GM23338 (cell line): ENCODE measurements around the gene THSD4. TPM values are rescaled to one million over a fixed set of nuclear protein-coding genes. Genes with fewer than 3 reads are reported as not detected.

Experiments used
- ATAC-seq: fragments of 200-7000 bp; cut with Tn5 transposase; 3 replicates; pipeline ENCODE4 v1.9.1; 2020
- DNase-seq: peaks from one replicate; pipeline ENCODE4 v3.0.0-alpha.2; 2015; ENCODE audit warnings: low spot score
- H2AFZ ChIP-seq: fragments of 200-600 bp; sonication (generic); 2 replicates; pipeline ENCODE4 v1.8.0; 2016; ENCODE audit warnings: antibody characterized with exemption, mild to moderate bottlenecking, moderate library complexity
- H3F3A ChIP-seq: fragments of 200-600 bp; sonication (generic); replicated peaks from 2 replicates; pipeline ENCODE4 v1.8.0; 2017; ENCODE audit warnings: antibody characterized with exemption, mixed run types, low read depth
- H3K27ac ChIP-seq: fragments of 200-600 bp; sonication (generic); 2 replicates; pipeline ENCODE4 v1.6.1; 2016; ENCODE audit warnings: low read depth
- H3K27me3 ChIP-seq: fragments of 200-600 bp; sonication (generic); 2 replicates; pipeline ENCODE4 v1.8.0; 2016; ENCODE audit warnings: mild to moderate bottlenecking, mixed run types, moderate library complexity; ENCODE audit not compliant: insufficient read depth
- H3K36me3 ChIP-seq: fragments of 200-600 bp; sonication (generic); 2 replicates; pipeline ENCODE4 v1.8.0; 2016; ENCODE audit warnings: mild to moderate bottlenecking; ENCODE audit not compliant: insufficient read depth
- H3K4me1 ChIP-seq: fragments of 200-600 bp; sonication (generic); 2 replicates; pipeline ENCODE4 v1.8.0; 2016; ENCODE audit warnings: mild to moderate bottlenecking, moderate library complexity; ENCODE audit not compliant: insufficient read depth
- H3K4me2 ChIP-seq: fragments of 200-600 bp; sonication (generic); 2 replicates; pipeline ENCODE4 v1.7.1; 2017; ENCODE audit warnings: mixed run types
- H3K4me3 ChIP-seq: fragments of 200-600 bp; sonication (generic); 2 replicates; pipeline ENCODE4 v1.6.1; 2016; ENCODE audit warnings: mixed run types
- H3K79me2 ChIP-seq: fragments of 200-600 bp; sonication (generic); replicated peaks from 2 replicates; pipeline ENCODE4 v1.8.0; 2017; ENCODE audit warnings: mild to moderate bottlenecking; ENCODE audit not compliant: insufficient read depth
- H3K9me2 ChIP-seq: fragments of 200-600 bp; sonication (generic); 2 replicates; pipeline ENCODE4 v1.8.0; 2017; ENCODE audit not compliant: insufficient read depth
- H4K20me1 ChIP-seq: fragments of 200-600 bp; sonication (generic); replicated peaks from 2 replicates; pipeline ENCODE4 v1.8.0; 2017; ENCODE audit warnings: mild to moderate bottlenecking; ENCODE audit not compliant: insufficient read depth
- H3K27ac Mint-ChIP-seq: 2 replicates; pipeline ENCODE4 v1.8.0; 2020; ENCODE audit warnings: inconsistent platforms, mild to moderate bottlenecking, moderate library complexity, mixed read lengths
- H3K27me3 Mint-ChIP-seq: 3 replicates; pipeline ENCODE4 v1.8.0; 2022; ENCODE audit warnings: low read depth, mild to moderate bottlenecking, moderate library complexity, mixed read lengths, inconsistent platforms; ENCODE audit not compliant: insufficient read depth, poor library complexity
- H3K36me3 Mint-ChIP-seq: 3 replicates; pipeline ENCODE4 v1.8.0; 2021; ENCODE audit warnings: low read depth, mild to moderate bottlenecking, inconsistent platforms, moderate library complexity, mixed read lengths
- H3K4me1 Mint-ChIP-seq: 3 replicates; pipeline ENCODE4 v1.8.0; 2020; ENCODE audit warnings: mild to moderate bottlenecking, inconsistent platforms, mixed read lengths
- H3K4me3 Mint-ChIP-seq: 3 replicates; pipeline ENCODE4 v1.8.0; 2021; ENCODE audit warnings: moderate library complexity, mild to moderate bottlenecking, inconsistent platforms, mixed read lengths
- H3K9me3 Mint-ChIP-seq: 3 replicates; pipeline ENCODE4 v1.8.0; 2020; ENCODE audit warnings: moderate library complexity, mild to moderate bottlenecking, inconsistent platforms, mixed read lengths
- CREB1 ChIP-seq: fragments of 250-450 bp; sonication (Bioruptor Pico); IDR thresholded peaks from 2 replicates; pipeline ENCODE4 v1.5.0; 2020; ENCODE audit warnings: low read depth, mild to moderate bottlenecking, moderate library complexity
- ETS1 ChIP-seq: IDR thresholded peaks from 2 replicates; pipeline ENCODE4 v1.6.1; 2016; ENCODE audit warnings: antibody characterized with exemption
- EZH2 ChIP-seq: fragments of 200-600 bp; sonication (generic); IDR thresholded peaks from one replicate; pipeline ENCODE4 v1.8.0; 2017; ENCODE audit warnings: antibody characterized with exemption, mild to moderate bottlenecking, low read depth; ENCODE audit not compliant: unreplicated experiment
- EZH2phosphoT487 ChIP-seq: fragments of 200-600 bp; sonication (generic); IDR thresholded peaks from one replicate; pipeline ENCODE4 v1.8.1; 2018; ENCODE audit warnings: antibody characterized with exemption; ENCODE audit not compliant: unreplicated experiment
- JUNB ChIP-seq: IDR thresholded peaks from one replicate; pipeline ENCODE4 v1.6.1; 2016; ENCODE audit warnings: antibody characterized with exemption; ENCODE audit not compliant: unreplicated experiment
- NANOG ChIP-seq: IDR thresholded peaks from 2 replicates; pipeline ENCODE4 v1.6.1; 2016; ENCODE audit warnings: antibody characterized with exemption, borderline replicate concordance
- POLR2AphosphoS5 ChIP-seq: IDR thresholded peaks from 2 replicates; pipeline ENCODE4 v1.6.1; 2016; ENCODE audit warnings: antibody characterized with exemption, low read depth
- STAT1 ChIP-seq: IDR thresholded peaks from one replicate; pipeline ENCODE4 v1.6.1; 2016; ENCODE audit warnings: antibody characterized with exemption; ENCODE audit not compliant: unreplicated experiment
- ZNF114 ChIP-seq: fragments of 250-450 bp; sonication (Bioruptor Pico); IDR thresholded peaks from 2 replicates; pipeline ENCODE4 v1.5.0; 2020; ENCODE audit warnings: mild to moderate bottlenecking, moderate library complexity
- ZNF331 ChIP-seq: fragments of 250-450 bp; sonication (Bioruptor Pico); IDR thresholded peaks from 2 replicates; pipeline ENCODE4 v1.5.0; 2020; ENCODE audit warnings: low read depth, mild to moderate bottlenecking, moderate library complexity
- polyA plus RNA-seq: library from polyadenylated mRNA; unstranded; fragments of >200 nt; fragmentation: Nextera tagmentation; extraction: Ambion mirVana; gene quantifications from 2 replicates; pipeline ENCODE4 v1.2.1, GENCODE V29; 2016
- total RNA-seq: library from RNA; depleted of rRNA; stranded (reverse); fragments of >200 nt; shearing (Covaris generic); gene quantifications from 2 replicates; pipeline ENCODE4 v1.2.3, GENCODE V29; 2014
- TF ChIP-seq, protein P1 (sequence below): IDR thresholded peaks from one replicate; pipeline ENCODE4 v1.6.1; 2018; ENCODE audit warnings: antibody characterized with exemption; ENCODE audit not compliant: unreplicated experiment
- TF ChIP-seq, protein P2 (sequence below), 2 experiments: fragments of 200-600 bp in 1 of 2; sonication (generic) in 1 of 2; conservative IDR thresholded peaks; 2 replicates each; pipeline versions ENCODE4 v1.5.1 to v1.6.1; 2016 to 2017; ENCODE audit warnings: antibody characterized with exemption in 2 of 2, low read depth in 2 of 2, mild to moderate bottlenecking in 2 of 2, moderate library complexity in 1 of 2
- TF ChIP-seq, protein P3 (sequence below): fragments of 250-450 bp; sonication (Bioruptor Pico); IDR thresholded peaks from 2 replicates; pipeline ENCODE4 v1.5.0; 2020; ENCODE audit warnings: mild to moderate bottlenecking, moderate library complexity

THSD4 gene
- total and polyA plus RNA-seq, 2 experiments from 2014 or later = 2.0 to 7.4 TPM

DNA sequence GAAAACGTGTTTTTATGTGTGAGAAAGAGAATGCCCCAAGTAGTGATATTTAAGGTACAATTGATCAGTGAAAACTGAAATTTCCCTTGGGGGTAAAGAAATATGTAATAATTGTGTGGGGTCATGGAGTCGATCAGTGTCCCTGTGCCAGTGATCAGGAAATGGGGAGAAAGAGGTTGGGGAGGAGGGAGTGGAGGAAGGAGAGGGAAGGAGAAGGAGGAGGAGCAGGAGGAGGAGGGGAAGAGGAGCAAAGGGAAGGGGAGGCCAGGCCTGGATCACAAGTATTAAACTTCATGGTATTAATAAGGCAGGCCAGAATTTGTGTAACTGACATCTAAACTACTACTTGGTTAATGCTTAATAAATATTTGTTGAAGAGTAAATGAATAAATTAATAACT is 30.4 kb downstream of the THSD4 start:
- H3K79me2 ChIP-seq = no peaks in the 10 kb centered on the region
- no peaks in the 10 kb centered on the region for H3K27me3 ChIP-seq
- H3K36me3 ChIP-seq = no peaks in the 10 kb centered on the region
- DNase-seq = no peak
- no peak overlapping the region for H3K27ac Mint-ChIP-seq
- no peak overlapping the region for H3K4me3 Mint-ChIP-seq
- H3K9me3 Mint-ChIP-seq = no peaks in the 10 kb centered on the region
- no peak overlapping the region for H3K27ac ChIP-seq
- H4K20me1 ChIP-seq = no peaks in the 10 kb centered on the region
- no peaks in the 10 kb centered on the region for H3K27me3 Mint-ChIP-seq
- H2AFZ ChIP-seq = no peak overlapping the region
- no peaks in the 10 kb centered on the region for H3K4me1 ChIP-seq
- no peak for ATAC-seq
- no peak overlapping the region for H3K4me2 ChIP-seq
- no peak for TF ChIP-seq EZH2phosphoT487
- no peak for TF ChIP-seq EZH2
- TF ChIP-seq, protein P1, sequence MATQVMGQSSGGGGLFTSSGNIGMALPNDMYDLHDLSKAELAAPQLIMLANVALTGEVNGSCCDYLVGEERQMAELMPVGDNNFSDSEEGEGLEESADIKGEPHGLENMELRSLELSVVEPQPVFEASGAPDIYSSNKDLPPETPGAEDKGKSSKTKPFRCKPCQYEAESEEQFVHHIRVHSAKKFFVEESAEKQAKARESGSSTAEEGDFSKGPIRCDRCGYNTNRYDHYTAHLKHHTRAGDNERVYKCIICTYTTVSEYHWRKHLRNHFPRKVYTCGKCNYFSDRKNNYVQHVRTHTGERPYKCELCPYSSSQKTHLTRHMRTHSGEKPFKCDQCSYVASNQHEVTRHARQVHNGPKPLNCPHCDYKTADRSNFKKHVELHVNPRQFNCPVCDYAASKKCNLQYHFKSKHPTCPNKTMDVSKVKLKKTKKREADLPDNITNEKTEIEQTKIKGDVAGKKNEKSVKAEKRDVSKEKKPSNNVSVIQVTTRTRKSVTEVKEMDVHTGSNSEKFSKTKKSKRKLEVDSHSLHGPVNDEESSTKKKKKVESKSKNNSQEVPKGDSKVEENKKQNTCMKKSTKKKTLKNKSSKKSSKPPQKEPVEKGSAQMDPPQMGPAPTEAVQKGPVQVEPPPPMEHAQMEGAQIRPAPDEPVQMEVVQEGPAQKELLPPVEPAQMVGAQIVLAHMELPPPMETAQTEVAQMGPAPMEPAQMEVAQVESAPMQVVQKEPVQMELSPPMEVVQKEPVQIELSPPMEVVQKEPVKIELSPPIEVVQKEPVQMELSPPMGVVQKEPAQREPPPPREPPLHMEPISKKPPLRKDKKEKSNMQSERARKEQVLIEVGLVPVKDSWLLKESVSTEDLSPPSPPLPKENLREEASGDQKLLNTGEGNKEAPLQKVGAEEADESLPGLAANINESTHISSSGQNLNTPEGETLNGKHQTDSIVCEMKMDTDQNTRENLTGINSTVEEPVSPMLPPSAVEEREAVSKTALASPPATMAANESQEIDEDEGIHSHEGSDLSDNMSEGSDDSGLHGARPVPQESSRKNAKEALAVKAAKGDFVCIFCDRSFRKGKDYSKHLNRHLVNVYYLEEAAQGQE = no peak
- TF ChIP-seq, protein P2, sequence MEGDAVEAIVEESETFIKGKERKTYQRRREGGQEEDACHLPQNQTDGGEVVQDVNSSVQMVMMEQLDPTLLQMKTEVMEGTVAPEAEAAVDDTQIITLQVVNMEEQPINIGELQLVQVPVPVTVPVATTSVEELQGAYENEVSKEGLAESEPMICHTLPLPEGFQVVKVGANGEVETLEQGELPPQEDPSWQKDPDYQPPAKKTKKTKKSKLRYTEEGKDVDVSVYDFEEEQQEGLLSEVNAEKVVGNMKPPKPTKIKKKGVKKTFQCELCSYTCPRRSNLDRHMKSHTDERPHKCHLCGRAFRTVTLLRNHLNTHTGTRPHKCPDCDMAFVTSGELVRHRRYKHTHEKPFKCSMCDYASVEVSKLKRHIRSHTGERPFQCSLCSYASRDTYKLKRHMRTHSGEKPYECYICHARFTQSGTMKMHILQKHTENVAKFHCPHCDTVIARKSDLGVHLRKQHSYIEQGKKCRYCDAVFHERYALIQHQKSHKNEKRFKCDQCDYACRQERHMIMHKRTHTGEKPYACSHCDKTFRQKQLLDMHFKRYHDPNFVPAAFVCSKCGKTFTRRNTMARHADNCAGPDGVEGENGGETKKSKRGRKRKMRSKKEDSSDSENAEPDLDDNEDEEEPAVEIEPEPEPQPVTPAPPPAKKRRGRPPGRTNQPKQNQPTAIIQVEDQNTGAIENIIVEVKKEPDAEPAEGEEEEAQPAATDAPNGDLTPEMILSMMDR (conservative IDR thresholded peaks at IDR 0.05; ENCODE audit: low read depth in 2 of 2) = no peak
- TF ChIP-seq ZNF114 (CRISPR knock-in tag) = no peak
- no peak for TF ChIP-seq ETS1
- TF ChIP-seq NANOG = no peak
- no peak for TF ChIP-seq STAT1
- TF ChIP-seq ZNF331 (CRISPR knock-in tag) = no peak
- TF ChIP-seq, protein P3, sequence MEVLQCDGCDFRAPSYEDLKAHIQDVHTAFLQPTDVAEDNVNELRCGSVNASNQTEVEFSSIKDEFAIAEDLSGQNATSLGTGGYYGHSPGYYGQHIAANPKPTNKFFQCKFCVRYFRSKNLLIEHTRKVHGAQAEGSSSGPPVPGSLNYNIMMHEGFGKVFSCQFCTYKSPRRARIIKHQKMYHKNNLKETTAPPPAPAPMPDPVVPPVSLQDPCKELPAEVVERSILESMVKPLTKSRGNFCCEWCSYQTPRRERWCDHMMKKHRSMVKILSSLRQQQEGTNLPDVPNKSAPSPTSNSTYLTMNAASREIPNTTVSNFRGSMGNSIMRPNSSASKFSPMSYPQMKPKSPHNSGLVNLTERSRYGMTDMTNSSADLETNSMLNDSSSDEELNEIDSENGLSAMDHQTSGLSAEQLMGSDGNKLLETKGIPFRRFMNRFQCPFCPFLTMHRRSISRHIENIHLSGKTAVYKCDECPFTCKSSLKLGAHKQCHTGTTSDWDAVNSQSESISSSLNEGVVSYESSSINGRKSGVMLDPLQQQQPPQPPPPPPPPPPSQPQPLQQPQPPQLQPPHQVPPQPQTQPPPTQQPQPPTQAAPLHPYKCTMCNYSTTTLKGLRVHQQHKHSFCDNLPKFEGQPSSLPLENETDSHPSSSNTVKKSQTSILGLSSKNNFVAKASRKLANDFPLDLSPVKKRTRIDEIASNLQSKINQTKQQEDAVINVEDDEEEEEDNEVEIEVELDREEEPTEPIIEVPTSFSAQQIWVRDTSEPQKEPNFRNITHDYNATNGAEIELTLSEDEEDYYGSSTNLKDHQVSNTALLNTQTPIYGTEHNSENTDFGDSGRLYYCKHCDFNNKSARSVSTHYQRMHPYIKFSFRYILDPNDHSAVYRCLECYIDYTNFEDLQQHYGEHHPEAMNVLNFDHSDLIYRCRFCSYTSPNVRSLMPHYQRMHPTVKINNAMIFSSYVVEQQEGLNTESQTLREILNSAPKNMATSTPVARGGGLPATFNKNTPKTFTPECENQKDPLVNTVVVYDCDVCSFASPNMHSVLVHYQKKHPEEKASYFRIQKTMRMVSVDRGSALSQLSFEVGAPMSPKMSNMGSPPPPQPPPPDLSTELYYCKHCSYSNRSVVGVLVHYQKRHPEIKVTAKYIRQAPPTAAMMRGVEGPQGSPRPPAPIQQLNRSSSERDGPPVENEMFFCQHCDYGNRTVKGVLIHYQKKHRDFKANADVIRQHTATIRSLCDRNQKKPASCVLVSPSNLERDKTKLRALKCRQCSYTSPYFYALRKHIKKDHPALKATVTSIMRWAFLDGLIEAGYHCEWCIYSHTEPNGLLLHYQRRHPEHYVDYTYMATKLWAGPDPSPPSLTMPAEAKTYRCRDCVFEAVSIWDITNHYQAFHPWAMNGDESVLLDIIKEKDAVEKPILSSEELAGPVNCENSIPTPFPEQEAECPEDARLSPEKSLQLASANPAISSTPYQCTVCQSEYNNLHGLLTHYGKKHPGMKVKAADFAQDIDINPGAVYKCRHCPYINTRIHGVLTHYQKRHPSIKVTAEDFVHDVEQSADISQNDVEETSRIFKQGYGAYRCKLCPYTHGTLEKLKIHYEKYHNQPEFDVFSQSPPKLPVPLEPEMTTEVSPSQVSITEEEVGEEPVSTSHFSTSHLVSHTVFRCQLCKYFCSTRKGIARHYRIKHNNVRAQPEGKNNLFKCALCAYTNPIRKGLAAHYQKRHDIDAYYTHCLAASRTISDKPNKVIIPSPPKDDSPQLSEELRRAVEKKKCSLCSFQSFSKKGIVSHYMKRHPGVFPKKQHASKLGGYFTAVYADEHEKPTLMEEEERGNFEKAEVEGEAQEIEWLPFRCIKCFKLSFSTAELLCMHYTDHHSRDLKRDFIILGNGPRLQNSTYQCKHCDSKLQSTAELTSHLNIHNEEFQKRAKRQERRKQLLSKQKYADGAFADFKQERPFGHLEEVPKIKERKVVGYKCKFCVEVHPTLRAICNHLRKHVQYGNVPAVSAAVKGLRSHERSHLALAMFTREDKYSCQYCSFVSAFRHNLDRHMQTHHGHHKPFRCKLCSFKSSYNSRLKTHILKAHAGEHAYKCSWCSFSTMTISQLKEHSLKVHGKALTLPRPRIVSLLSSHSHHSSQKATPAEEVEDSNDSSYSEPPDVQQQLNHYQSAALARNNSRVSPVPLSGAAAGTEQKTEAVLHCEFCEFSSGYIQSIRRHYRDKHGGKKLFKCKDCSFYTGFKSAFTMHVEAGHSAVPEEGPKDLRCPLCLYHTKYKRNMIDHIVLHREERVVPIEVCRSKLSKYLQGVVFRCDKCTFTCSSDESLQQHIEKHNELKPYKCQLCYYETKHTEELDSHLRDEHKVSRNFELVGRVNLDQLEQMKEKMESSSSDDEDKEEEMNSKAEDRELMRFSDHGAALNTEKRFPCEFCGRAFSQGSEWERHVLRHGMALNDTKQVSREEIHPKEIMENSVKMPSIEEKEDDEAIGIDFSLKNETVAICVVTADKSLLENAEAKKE (CRISPR knock-in tag) = no peak
- TF ChIP-seq JUNB = no peak
- TF ChIP-seq CREB1 = no peak
- no peak for TF ChIP-seq POLR2AphosphoS5
- H3K9me2 ChIP-seq = no peaks in the 10 kb centered on the region
- no peak overlapping the region for H3K4me3 ChIP-seq
- peaks cover 20% of the 10 kb centered on the region for H3K4me1 Mint-ChIP-seq
- no peaks in the 10 kb centered on the region for H3F3A ChIP-seq
- no peaks in the 10 kb centered on the region for H3K36me3 Mint-ChIP-seq
